H1 (cell line): Measurements from ENCODE around the gene NPC2. TPM values are rescaled to one million over a fixed set of nuclear protein-coding genes. Genes with fewer than 3 reads are reported as not detected.

Source experiments
- ATF2 ChIP-seq: IDR thresholded peaks from 2 replicates; pipeline ENCODE4 v1.6.1; 2012; ENCODE audit warnings: low read length, inconsistent platforms
- EZH2 ChIP-seq: fragments of 200-600 bp; sonication (generic); IDR thresholded peaks from 2 replicates; pipeline ENCODE4 v1.7.1; 2012; ENCODE audit warnings: low read depth, mild to moderate bottlenecking, moderate library complexity, low read length, inconsistent platforms; ENCODE audit not compliant: severe bottlenecking
- KDM5A ChIP-seq: fragments of 200-600 bp; IDR thresholded peaks from 2 replicates; pipeline ENCODE4 v1.7.1; 2012; ENCODE audit warnings: mild to moderate bottlenecking, low read length, inconsistent platforms, mixed read lengths
- polyA plus RNA-seq, 7 experiments: library from polyadenylated mRNA; depleted of rRNA in 3 of 7; stranded (reverse) in 5 of 7; unstranded in 2 of 7; fragments of >200 nt in 5 of 7; fragments of 200-250 nt in 2 of 7; gene quantifications; 1 replicate in 5 of 7; 2 replicates in 1 of 7; 4 replicates in 1 of 7; pipeline versions ENCODE4 v1.2.1 to v1.2.3, GENCODE V29; 2011 to 2013; ENCODE audit warnings: missing spikeins in 2 of 7, mixed read lengths in 2 of 7
- total RNA-seq: library from RNA; stranded (reverse); fragmentation: NEBNext Ultra II Directional; extraction: Animal tissue kit (Norgen Biotek cat#: 25700); gene quantifications from 2 replicates; pipeline ENCODE4 v1.2.1, GENCODE V29; 2021

NPC2 gene
- total and polyA plus RNA-seq, 2 of the 8 experiments (the other 6 are each of a cell fraction or from before 2014, with no cell fraction given) = 178 to 258 TPM

DNA sequence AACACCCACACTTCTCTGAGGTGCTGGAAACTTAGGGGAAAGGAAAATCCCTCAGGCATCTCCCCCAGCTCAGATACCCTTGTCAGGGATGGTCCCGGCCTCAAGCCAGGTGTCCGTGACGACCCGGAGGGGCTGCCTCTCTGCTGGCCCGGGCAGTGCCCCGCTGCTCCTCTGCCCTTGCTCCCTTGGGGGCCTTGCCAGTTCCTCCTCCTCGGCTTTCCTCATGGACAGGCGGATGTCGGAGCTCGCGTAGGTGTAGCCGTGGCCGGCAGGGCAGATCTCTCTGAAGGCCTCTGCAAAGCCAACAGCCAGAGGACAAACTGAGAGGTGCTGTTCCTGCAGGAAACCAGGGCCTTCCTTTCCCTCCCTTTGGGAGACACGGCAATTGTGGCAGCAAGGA, 35.3 kb upstream of the NPC2 start (continued):
- TF ChIP-seq ATF2 (no peak), EZH2 (no peak), KDM5A (no peak)
- TF ChIP-seq, all 59 proteins: peak for 0
